Body of pancreas (tissue), 4 donors: Measurements from ENCODE around the gene UBE2G2. TPM values are rescaled to one million over a fixed set of nuclear protein-coding genes. Genes with fewer than 3 reads are reported as not detected.

Experiments
- ATAC-seq: fragments of 150-250 bp; one replicate; pipeline ENCODE4 v1.9.1; 2016
- DNase-seq, 4 donors: peaks; one replicate each; pipeline ENCODE4 v3.0.0-alpha.2; 2019
- H3K27ac ChIP-seq, 4 donors: fragments of 200-600 bp; sonication (generic); 1 replicate in 3 of 4; 2 replicates in 1 of 4; pipeline versions ENCODE4 v1.5.1 to v1.6.1; 2016 to 2019; ENCODE audit warnings: mild to moderate bottlenecking in 1 of 4, mixed read lengths in 1 of 4, moderate library complexity in 1 of 4
- H3K27me3 ChIP-seq, 2 donors: fragments of 200-600 bp; sonication (generic); one replicate each; pipeline ENCODE4 v1.6.0; 2016; ENCODE audit warnings: mild to moderate bottlenecking in 1 of 2
- H3K36me3 ChIP-seq, 2 donors: fragments of 200-600 bp; sonication (generic); replicated peaks in 1 of 2; 2 replicates each; pipeline ENCODE4 v1.5.1; 2016; ENCODE audit warnings: low read depth in 2 of 2; ENCODE audit not compliant: insufficient read depth in 1 of 2
- H3K4me1 ChIP-seq: fragments of 200-600 bp; sonication (generic); one replicate; pipeline ENCODE4 v1.6.0; 2016
- H3K4me3 ChIP-seq, 2 donors: fragments of 200-600 bp; sonication (generic); 1 replicate in 1 of 2; 2 replicates in 1 of 2; pipeline ENCODE4 v1.5.1; 2016 to 2019
- H3K9me3 ChIP-seq, 3 donors: fragments of 200-600 bp; sonication (generic); 1 replicate in 2 of 3; 2 replicates in 1 of 3; pipeline ENCODE4 v1.5.1; 2016
- CTCF ChIP-seq, 7 experiments: fragments of 450-650 bp in 4 of 7; fragments of 200-600 bp in 3 of 7; sonication (generic) in 3 of 7; IDR thresholded peaks; one replicate each; pipeline ENCODE4 v1.5.1; 2016 to 2019; ENCODE audit warnings: antibody characterized with exemption in 7 of 7
- POLR2A ChIP-seq, 3 donors: fragments of 450-650 bp; IDR thresholded peaks; one replicate each; pipeline ENCODE4 v1.6.1; 2016; ENCODE audit warnings: antibody characterized with exemption in 3 of 3, mild to moderate bottlenecking in 2 of 3
- WGBS, 2 donors: methylation state at CpG; one replicate each; pipeline ENCODE4 v1.1.5; 2017; 5-methylcytosine and 5-hydroxymethylcytosine counted together
- intact Hi-C: fragments of 100-400 bp; cut with DNase I; formaldehyde crosslinking; loops from one replicate; pipeline ENCODE4 v1.15.1; 2023
- total RNA-seq, 2 donors: library from RNA; depleted of rRNA; stranded (reverse); fragments of >200 nt; gene quantifications; one replicate each; pipeline ENCODE4 v1.1.0, GENCODE V29; 2016

Gene UBE2G2
- total RNA-seq, 2 donors from 2014 or later: 61.7 to 64.3 TPM

GRCh38 chr21:44848821-44849521 is 47.4 kb upstream of the UBE2G2 start:
- Histone ChIP-seq H3K36me3 (peaks cover 0 to 15% of the 10 kb centered on the region in 2 donors), H3K4me1 (peaks cover 22% of the 10 kb centered on the region), H3K4me3 (no peak overlapping the region), H3K9me3 (no peaks in the 10 kb centered on the region), H3K27ac (no peak overlapping the region), H3K27me3 (peaks cover 0 to 3% of the 10 kb centered on the region in 2 donors)
- peak in 2 of 4 donors; percentile 21 to 59 for DNase-seq
- WGBS, 2 donors: 58 to 89% methylated on average over 13 to 36 of the region's 36 CpGs
- TF ChIP-seq POLR2A (IDR thresholded peaks at IDR 0.05) (no peak), CTCF (IDR thresholded peaks at IDR 0.05) (no peak)
- intact Hi-C loops: no loop called here
- no peak for ATAC-seq

- DNase-seq (no peak), ATAC-seq (no peak)
- Histone ChIP-seq H3K4me3 (no peak overlapping the region), H3K36me3 (peaks cover 0 to 11% of the 10 kb centered on the region in 2 donors), H3K4me1 (peaks cover 22% of the 10 kb centered on the region), H3K27me3 (peaks cover 0 to 3% of the 10 kb centered on the region in 2 donors), H3K9me3 (no peaks in the 10 kb centered on the region), H3K27ac (no peak overlapping the region)
- intact Hi-C loops: no loop called here
- WGBS, 2 donors: 69 to 81% methylated on average over 12 to 23 of the region's 24 CpGs
- TF ChIP-seq CTCF (IDR thresholded peaks at IDR 0.05): no peak
- no peak for TF ChIP-seq POLR2A (IDR thresholded peaks at IDR 0.05)
Observed at GRCh38 chr21:44847261-44848056, 45.8 kb upstream of the UBE2G2 start.

- Histone ChIP-seq H3K9me3 (no peaks in the 10 kb centered on the region), H3K27ac (no peak overlapping the region), H3K4me1 (peaks cover 22% of the 10 kb centered on the region), H3K4me3 (no peak overlapping the region), H3K36me3 (peaks cover 0 to 11% of the 10 kb centered on the region in 2 donors), H3K27me3 (peaks cover 0 to 3% of the 10 kb centered on the region in 2 donors)
- TF ChIP-seq POLR2A (IDR thresholded peaks at IDR 0.05): no peak
- no peak for TF ChIP-seq CTCF (IDR thresholded peaks at IDR 0.05)
- peak; percentile 16 for ATAC-seq
- intact Hi-C loops: no loop called here
- peak in 3 of 4 donors; percentile 27 to 66 (median 37) for DNase-seq
- 47 to 49% methylated on average over 11 to 27 of the region's 27 CpGs for WGBS, 2 donors
Observed at GRCh38 chr21:44846485-44847260, 45.1 kb upstream of the UBE2G2 start.

DNA sequence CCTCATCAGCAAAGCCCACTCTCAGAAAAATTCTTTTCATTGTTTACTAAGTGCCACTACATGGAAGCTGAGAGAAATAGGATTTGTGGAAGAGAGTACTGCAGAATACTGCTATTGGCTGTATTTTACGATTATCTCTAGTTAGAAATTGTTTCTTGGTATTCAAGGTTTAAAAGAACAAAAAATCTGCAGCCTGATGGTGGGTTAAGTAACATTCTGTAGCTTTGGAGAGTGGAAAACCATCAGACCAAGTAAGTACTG is 44.5 kb upstream of the UBE2G2 start:
- peaks cover 0 to 11% of the 10 kb centered on the region in 2 donors for H3K36me3 ChIP-seq
- no peak for TF ChIP-seq POLR2A (IDR thresholded peaks at IDR 0.05)
- no peak for TF ChIP-seq CTCF (IDR thresholded peaks at IDR 0.05)
- H3K4me3 ChIP-seq: no peak overlapping the region
- ATAC-seq (no peak), DNase-seq (no peak)
- 38 to 63% methylated on average over 1 of the region's 1 CpG for WGBS, 2 donors
- intact Hi-C loops: no loop called here
- no peaks in the 10 kb centered on the region for H3K9me3 ChIP-seq
- peaks cover 0 to 3% of the 10 kb centered on the region in 2 donors for H3K27me3 ChIP-seq
- H3K27ac ChIP-seq: no peak overlapping the region
- H3K4me1 ChIP-seq: peaks cover 22% of the 10 kb centered on the region
